Measurements from ENCODE around the gene COL12A1. TPM values are rescaled to one million over a fixed set of nuclear protein-coding genes. Genes with fewer than 3 reads are reported as not detected.

COL12A1 gene
- polyA plus RNA-seq, 1 donor from 2014 or later: 0.63 TPM

DNA sequence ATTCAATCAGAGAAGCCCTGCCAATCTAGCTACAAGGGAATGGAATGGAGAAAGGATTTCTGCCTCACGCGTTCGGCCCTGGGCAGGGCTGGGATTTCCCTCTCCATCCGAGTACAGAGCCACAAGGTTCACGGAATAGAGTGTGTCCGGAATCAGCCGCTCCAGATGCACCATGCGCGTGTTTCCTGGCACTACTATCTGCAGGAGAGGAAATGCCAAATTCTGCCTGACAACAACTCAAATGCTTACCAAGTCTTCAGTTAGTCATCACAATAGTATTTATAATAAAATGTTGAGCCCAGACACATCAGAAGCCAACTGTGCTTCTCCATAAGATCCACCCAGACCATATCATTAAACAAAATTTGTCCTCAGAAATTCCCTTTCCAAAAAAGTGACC is 75.1 kb downstream of the COL12A1 start:
- Histone ChIP-seq H3K27ac (ENCODE audit: low read length) (no peak overlapping the region), H3K9ac (ENCODE audit: low read length) (no peak overlapping the region), H3K4me2 (ENCODE audit: low read length) (no peak overlapping the region), H3K27me3 (ENCODE audit: insufficient read depth, low read depth, low read length) (no peaks in the 10 kb centered on the region), H3K79me2 (replicated peaks; ENCODE audit: insufficient read depth, low read length) (no peaks in the 10 kb centered on the region), H3K9me2 (ENCODE audit: insufficient read depth, low read length) (no peaks in the 10 kb centered on the region), H3K9me3 (ENCODE audit: low read length) (no peaks in the 10 kb centered on the region), H3F3A (ENCODE audit: insufficient read depth, low read length, poor library complexity, severe bottlenecking) (no peaks in the 10 kb centered on the region), H2AFZ (ENCODE audit: low read depth, low read length) (no peak overlapping the region), H3K4me3 (ENCODE audit: low read length) (no peak overlapping the region), H4K20me1 (ENCODE audit: insufficient read depth) (no peaks in the 10 kb centered on the region), H3K36me3 (ENCODE audit: insufficient read depth, low read length) (no peaks in the 10 kb centered on the region)
- TF ChIP-seq RAD21 (conservative IDR thresholded peaks at IDR 0.05): no peak
- TF ChIP-seq SMC3 (conservative IDR thresholded peaks at IDR 0.05; ENCODE audit: poor library complexity): no peak
- no peak for TF ChIP-seq EP300 (conservative IDR thresholded peaks at IDR 0.05; ENCODE audit: poor library complexity, severe bottlenecking)
- no peak for TF ChIP-seq CTCF (IDR thresholded peaks at IDR 0.05; ENCODE audit: poor library complexity, severe bottlenecking)
- no peak for TF ChIP-seq EZH2 (IDR thresholded peaks at IDR 0.05; ENCODE audit: borderline replicate concordance, insufficient read depth, low read length, poor library complexity, severe bottlenecking)
- TF ChIP-seq MXI1 (conservative IDR thresholded peaks at IDR 0.05; ENCODE audit: poor library complexity, severe bottlenecking): no peak
- TF ChIP-seq POLR2AphosphoS5 (IDR thresholded peaks at IDR 0.05): no peak

DNA sequence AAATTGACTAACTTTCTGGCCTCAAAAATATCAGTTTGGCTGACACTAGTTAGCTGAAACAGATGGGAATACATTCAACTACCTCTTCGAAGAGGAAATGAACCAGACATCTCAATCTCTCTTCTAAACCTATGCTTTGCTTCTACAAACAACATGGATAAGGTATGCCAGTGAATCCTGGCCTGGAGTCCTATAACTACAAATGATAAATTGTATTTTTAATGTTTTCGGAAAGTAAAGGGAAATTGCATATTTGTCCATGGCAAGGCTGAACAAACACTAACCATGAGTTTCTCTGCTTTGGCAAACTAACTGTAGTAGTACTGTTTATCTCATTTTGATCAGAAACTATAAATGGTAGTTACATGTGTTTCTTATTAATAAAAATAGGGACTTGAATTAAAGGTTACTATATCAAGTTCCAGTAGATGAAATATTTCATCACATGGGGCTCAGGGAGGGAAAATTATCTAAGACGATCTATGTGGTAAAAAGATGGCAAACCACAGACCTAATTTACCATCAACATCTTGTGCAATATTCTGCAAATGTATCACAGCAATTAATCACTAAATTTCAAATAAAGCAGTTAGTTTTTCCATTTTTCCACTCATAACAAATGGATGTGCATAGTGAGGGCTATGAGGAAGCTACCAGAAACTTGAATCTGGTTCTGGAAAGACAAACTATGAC is 76.8 kb downstream of the COL12A1 start:
- Histone ChIP-seq H3F3A (ENCODE audit: insufficient read depth, low read length, poor library complexity, severe bottlenecking) (no peaks in the 10 kb centered on the region), H3K9me2 (ENCODE audit: insufficient read depth, low read length) (no peaks in the 10 kb centered on the region), H3K36me3 (ENCODE audit: insufficient read depth, low read length) (no peaks in the 10 kb centered on the region), H3K4me3 (ENCODE audit: low read length) (no peak overlapping the region), H4K20me1 (ENCODE audit: insufficient read depth) (no peaks in the 10 kb centered on the region), H3K4me2 (ENCODE audit: low read length) (no peak overlapping the region), H3K27ac (ENCODE audit: low read length) (no peak overlapping the region), H2AFZ (ENCODE audit: low read depth, low read length) (no peak overlapping the region), H3K79me2 (replicated peaks; ENCODE audit: insufficient read depth, low read length) (no peaks in the 10 kb centered on the region), H3K9ac (ENCODE audit: low read length) (no peak overlapping the region), H3K27me3 (ENCODE audit: insufficient read depth, low read depth, low read length) (no peaks in the 10 kb centered on the region), H3K9me3 (ENCODE audit: low read length) (no peaks in the 10 kb centered on the region)
- TF ChIP-seq EP300 (conservative IDR thresholded peaks at IDR 0.05; ENCODE audit: poor library complexity, severe bottlenecking) (no peak), TAF1 (IDR thresholded peaks at IDR 0.05; ENCODE audit: low read depth) (no peak), REST (IDR thresholded peaks at IDR 0.05; ENCODE audit: borderline replicate concordance) (no peak), SMC3 (conservative IDR thresholded peaks at IDR 0.05; ENCODE audit: poor library complexity) (no peak), EZH2 (IDR thresholded peaks at IDR 0.05; ENCODE audit: borderline replicate concordance, insufficient read depth, low read length, poor library complexity, severe bottlenecking) (no peak), CTCF (IDR thresholded peaks at IDR 0.05; ENCODE audit: poor library complexity, severe bottlenecking) (no peak), POLR2AphosphoS5 (IDR thresholded peaks at IDR 0.05) (no peak), RAD21 (conservative IDR thresholded peaks at IDR 0.05) (no peak), MXI1 (conservative IDR thresholded peaks at IDR 0.05; ENCODE audit: poor library complexity, severe bottlenecking) (no peak)
